HG03039 (cell line): Measurements from ENCODE around the gene KIF13A.
"Not testable (repeated sequence)": the region's sequence is repeated elsewhere in the genome, so short reads cannot be mapped to it uniquely, and the experiment has no call there.

Experiments
- ATAC-seq: cut with Tn5 transposase; IDR thresholded peaks from one replicate; pipeline ENCODE4 v1.9.1; 2021; ENCODE audit warnings: mild to moderate bottlenecking, moderate library complexity; ENCODE audit not compliant: unreplicated experiment

The KIF13A gene

GRCh38 chr6:17877196-17877894, 110.1 kb downstream of the KIF13A start:
- ATAC-seq = no peak

DNA sequence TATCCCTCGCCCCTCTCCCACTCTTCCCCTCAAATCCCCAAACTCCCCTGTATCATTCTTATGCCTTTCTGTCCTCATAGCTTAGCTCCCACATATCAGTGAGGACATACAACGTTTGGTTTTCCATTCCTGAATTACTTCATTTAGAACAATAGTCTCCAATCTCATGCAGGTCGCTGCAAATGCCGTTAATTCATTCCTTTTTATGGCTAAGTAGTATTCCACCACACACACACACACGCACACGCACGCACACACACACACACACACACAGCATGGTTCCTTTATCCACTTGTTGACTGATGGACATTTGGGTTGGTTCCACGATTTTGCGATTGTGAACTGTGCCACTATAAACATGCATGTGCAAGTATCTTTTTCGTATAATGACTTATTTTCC, 112.7 kb downstream of the KIF13A start:
- no peak for ATAC-seq

DNA sequence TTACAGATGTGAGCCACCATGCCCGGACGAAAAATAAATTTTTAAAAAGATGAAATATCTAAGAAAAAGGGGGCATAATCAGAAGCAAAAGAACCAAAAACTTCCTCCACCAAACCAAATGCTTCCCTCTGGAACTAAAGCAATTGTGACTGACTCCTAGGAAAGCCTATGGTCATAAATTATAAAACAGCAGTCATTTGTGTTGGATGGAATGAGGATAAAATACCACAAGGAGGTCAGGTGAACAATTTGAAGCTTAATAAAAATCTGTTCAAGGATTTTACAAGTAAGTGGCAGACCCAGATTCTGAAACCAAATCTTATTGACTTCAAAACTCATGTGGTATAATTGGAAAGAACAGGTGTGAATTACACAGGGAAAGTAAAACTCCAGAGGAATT, 114.5 kb downstream of the KIF13A start:
- no peak for ATAC-seq

GRCh38 chr6:17871836-17872235, 115.6 kb downstream of the KIF13A start:
- ATAC-seq = no peak

DNA sequence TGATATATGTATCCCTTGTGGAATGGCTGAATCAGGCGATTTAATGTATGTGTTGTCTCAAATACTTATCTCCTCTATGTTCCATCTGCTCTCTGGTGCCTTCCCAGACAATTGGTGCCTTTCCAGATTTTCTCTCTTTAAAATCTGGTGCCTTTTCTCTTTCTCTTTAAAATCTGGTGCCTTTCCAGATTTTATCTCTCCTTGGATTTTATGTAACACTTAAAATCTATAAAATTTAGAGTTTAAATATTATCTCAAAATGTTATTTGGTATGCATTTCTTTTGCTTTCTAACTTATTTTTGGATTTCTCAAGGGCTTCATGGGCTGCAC, 116.3 kb downstream of the KIF13A start:
- ATAC-seq = no peak

DNA sequence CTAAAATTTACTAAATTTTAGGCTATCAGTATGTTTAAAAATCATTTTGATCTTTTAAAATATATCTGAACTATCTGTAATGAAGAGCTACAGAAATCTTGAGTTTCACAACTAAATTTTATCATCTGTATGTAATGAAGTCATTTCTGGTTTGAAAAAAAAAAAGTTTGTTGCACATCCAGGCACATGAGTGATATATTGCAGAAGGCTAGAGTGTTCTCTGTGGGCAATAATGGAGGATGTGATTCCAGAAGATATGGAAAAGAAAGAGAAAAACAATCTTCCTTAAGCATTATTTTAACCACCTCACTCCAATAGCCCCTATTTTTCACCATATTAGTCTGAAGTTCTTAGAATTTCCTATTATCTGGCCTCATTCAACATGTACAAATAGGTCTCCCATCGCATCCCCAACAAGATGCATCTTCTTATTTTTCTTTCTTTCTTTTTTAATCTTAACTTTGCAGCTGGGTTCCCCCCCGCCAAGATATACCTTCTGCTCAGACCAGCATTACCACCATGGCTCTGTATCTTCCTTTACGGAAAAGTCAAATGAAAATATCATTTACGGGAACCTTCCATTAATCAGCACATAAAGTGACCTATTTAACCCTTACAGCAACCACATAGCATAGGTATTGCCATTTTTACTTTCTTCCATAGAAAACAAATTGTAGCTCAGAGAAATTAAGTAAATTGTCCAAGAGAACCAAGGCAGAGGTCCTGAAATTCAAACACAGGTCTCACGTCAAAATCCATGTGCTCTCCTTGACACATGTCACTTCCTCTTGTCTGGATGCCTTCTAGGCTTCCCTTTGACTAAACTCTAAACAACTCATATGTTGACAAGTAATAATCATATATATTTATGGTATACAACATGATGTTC, 116.9 kb downstream of the KIF13A start:
- ATAC-seq = no peak

DNA sequence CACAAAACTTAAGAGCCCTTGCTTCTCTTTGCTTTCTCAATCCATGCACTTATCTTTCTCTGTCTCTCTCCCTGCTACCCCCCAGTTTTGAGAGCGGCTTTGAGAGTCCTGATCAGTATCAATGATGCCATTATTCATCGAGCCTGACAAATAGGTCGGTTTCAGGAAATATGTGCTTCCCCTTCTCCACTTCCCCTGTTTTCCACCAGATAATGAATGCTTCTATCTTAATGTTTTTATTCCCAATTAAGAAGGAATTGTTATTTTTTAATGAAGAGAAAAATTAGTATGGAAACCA, 117.7 kb downstream of the KIF13A start:
- ATAC-seq = no peak

GRCh38 chr6:17869010-17869752, 118.3 kb downstream of the KIF13A start:
- ATAC-seq = no peak

- ATAC-seq = no peak
Measured at GRCh38 chr6:17867880-17868279, 119.6 kb downstream of the KIF13A start.

GRCh38 chr6:17866876-17867444, 120.5 kb downstream of the KIF13A start:
- ATAC-seq = no peak

DNA sequence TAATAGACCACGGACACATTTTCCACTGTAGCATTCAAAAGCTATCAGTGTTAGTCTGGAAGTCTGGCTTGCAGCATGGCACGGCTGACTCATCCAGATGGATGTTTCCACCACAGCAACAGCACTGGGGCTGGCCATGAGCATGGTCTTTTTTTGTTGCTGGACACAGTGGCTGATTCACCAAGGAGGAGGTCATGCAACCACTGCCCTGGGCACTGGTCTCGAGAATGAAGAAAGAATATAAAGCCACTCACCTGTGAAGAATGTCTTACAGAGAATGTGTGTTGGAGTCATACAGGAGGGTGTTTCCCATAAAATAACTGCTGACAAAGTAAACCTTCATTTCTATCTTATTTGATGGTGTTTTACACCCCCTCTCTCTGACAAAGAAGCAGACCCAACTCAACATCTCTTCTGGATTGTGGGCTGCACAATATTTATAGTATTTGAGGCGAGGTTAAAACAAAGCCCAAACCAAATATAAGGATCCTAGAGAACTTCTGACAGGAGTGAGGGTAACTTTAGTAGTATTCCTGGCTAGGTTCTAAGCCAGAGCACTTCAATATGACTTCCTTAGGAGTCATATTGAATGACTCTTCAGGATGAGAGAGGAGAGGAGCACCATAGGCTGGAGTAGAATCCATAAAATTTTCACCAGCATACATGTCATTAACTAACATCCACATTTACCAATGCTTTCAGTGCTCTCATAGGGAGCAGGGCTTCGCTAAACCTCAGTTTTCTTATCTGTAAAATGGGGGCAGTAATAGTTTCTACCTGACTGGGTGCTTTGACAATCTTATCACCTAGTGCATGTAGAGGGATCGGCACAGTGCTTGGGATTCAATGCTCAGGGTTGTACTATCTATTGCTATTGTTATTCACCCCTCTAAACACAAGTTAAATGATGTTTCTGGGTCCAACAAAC, 121.4 kb downstream of the KIF13A start:
- no peak for ATAC-seq

DNA sequence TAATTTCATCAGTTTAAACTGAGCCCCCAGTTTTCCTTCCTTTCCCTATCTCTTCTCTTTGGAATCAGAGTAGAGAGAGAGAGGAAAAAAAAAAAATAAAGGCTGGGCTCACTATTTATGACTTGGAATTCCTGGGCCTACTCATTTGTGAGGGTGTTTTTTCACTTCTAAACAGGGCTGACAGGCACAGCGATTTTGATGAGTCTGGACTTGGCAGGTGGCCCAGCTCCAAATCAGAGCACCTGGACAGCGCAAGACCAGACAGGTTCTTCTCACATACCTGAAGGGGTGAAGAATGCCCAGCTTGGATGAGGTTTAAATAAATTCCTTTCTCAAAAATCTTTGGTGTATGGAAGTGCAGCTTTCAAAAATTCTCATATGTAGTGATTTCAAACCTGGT, 122.2 kb downstream of the KIF13A start:
- no peak for ATAC-seq

- no peak for ATAC-seq
Measured at GRCh38 chr6:17863901-17864754, 123.3 kb downstream of the KIF13A start.

DNA sequence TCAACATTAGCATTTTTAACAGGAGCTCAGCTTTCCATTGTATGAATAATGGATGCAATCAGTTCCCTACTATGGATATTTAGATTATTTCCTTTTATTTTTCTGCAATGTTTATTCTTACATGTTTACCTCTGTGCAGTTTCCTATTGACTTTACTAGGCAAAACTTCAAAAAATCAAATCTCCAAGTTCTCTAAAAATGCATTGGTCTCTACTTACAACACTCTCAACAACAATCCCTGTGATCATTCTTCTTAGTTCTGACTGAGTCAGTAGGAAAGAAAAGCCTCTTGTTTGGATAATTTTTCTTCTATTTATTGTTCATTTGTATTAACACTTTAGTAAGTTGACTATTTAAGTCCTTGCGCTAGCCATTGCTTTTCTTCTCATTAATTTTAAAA, 126.1 kb downstream of the KIF13A start:
- ATAC-seq = no peak

DNA sequence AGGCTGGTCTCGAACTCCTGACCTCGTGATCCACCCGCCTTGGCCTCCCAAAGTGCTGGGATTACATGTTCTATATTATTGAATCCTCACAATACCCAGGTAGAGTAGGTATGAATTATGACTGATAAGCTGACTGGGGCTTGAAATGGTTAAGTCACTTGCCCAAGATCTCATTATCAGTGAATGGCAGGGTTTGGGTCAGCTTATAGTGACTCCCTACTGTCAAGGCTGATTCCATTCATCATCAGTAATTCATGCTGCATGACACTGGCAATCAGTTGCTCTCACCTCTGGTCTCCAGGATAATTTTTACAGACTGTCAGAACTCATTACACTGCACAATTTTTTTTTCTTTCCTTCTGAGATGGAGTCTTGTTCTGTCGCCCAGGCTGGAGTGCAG, 127.6 kb downstream of the KIF13A start:
- no peak for ATAC-seq

GRCh38 chr6:17858584-17858983, 128.9 kb downstream of the KIF13A start:
- ATAC-seq = no peak

DNA sequence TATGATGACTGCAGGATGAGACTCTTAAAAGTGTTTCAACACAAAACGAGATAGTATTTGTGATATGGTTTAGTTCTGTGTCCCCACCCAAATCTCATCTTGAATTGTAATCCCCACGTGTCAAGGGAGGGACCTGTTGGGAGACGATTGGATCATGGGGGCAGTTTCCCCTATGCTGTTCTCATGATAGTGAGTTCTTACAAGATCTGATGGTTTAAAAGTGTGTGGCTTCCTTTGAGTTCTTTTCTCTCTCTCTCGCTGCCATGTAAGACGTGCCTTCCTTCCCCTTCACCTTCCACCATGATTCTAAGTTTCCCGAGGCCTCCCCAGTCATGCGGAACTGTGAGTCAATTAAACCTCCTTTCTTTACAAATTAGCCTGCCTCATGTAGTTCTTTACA, 130.2 kb downstream of the KIF13A start:
- not testable (repeated sequence) for ATAC-seq

DNA sequence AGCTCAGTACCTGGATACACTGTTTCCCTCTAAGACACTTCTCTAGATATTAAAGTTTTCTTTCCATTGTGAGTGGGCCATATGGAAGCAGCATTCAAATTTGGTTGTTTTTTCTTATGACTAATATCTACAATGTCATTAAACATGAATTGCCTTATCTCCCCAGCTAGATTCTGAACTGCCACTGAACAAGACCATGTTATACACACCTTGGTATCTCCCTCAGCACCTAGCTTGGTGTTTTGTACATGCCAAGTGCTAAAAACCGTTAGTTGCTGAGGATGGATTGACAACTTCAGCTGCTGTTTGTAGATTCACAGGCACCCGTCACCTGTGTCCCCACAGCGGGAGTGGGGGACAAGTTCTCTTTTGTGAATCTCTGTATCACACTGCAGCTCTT, 131.1 kb downstream of the KIF13A start:
- ATAC-seq = no peak

DNA sequence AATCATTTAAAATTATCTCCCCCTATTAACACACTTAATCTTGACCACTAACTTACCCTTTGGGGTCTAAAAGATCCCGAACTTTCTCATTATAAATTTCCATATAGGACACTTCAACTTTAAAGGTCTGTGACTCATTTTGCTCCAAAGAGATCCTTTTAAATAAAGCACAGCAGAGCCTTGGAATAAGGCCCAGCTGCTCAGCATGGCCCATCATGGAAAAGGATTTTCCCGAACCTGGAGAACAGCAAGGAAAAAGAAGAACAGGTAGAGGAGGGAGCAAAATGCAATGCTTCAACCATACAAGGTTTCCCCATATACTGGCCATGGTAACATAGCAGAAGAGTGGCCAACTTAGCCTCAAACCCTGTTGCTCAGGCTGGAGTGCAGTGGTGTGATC, 132.1 kb downstream of the KIF13A start:
- no peak for ATAC-seq

- ATAC-seq = no peak
Measured at GRCh38 chr6:17853533-17853932, 133.9 kb downstream of the KIF13A start.
